IgD-negative memory B cell (primary cell): ENCODE measurements around the gene RASSF4. TPM values are rescaled to one million over a fixed set of nuclear protein-coding genes. Genes with fewer than 3 reads are reported as not detected.

Experiments used
- H3K27ac Mint-ChIP-seq, 3 donors: one replicate each; pipeline ENCODE4 v1.8.0; 2020 to 2022; ENCODE audit warnings: mild to moderate bottlenecking in 3 of 3, mixed read lengths in 3 of 3, moderate library complexity in 1 of 3
- H3K27me3 Mint-ChIP-seq: one replicate; pipeline ENCODE4 v1.8.0; 2021; ENCODE audit warnings: mixed read lengths
- H3K36me3 Mint-ChIP-seq: one replicate; pipeline ENCODE4 v1.8.0; 2020; ENCODE audit warnings: mild to moderate bottlenecking, mixed read lengths
- H3K4me1 Mint-ChIP-seq, 3 donors: one replicate each; pipeline ENCODE4 v1.8.0; 2020 to 2022; ENCODE audit warnings: mixed read lengths in 3 of 3, mild to moderate bottlenecking in 1 of 3
- H3K4me3 Mint-ChIP-seq, 4 donors: one replicate each; pipeline ENCODE4 v1.8.0; 2020 to 2022; ENCODE audit warnings: mild to moderate bottlenecking in 4 of 4, mixed read lengths in 4 of 4, moderate library complexity in 3 of 4
- H3K9me3 Mint-ChIP-seq, 3 donors: one replicate each; pipeline ENCODE4 v1.8.0; 2020 to 2021; ENCODE audit warnings: mixed read lengths in 3 of 3, mild to moderate bottlenecking in 1 of 3
- polyA plus RNA-seq: library from polyadenylated mRNA; unstranded; fragments of 300-500 nt; fragmentation: Illumina TruSeq; gene quantifications from one replicate; pipeline ENCODE4 v1.2.3, GENCODE V29; 2021

The RASSF4 gene
- polyA plus RNA-seq, 1 donor from 2014 or later: 0.69 TPM

GRCh38 chr10:44969854-44970253, 10.3 kb downstream of the RASSF4 start:
- H3K27me3 Mint-ChIP-seq: no peaks in the 10 kb centered on the region
- H3K4me3 Mint-ChIP-seq: peak overlapping the region in 1 of 4 donors; percentile 18
- H3K27ac Mint-ChIP-seq: peak overlapping the region in 1 of 3 donors; percentile 44
- H3K9me3 Mint-ChIP-seq: no peaks in the 10 kb centered on the region
- peaks cover 32 to 49% (median 40%) of the 10 kb centered on the region in 3 donors for H3K4me1 Mint-ChIP-seq
- no peaks in the 10 kb centered on the region for H3K36me3 Mint-ChIP-seq

GRCh38 chr10:44970812-44971395, 11.3 kb downstream of the RASSF4 start:
- no peaks in the 10 kb centered on the region for H3K9me3 Mint-ChIP-seq
- peaks cover 25 to 39% (median 34%) of the 10 kb centered on the region in 3 donors for H3K4me1 Mint-ChIP-seq
- H3K36me3 Mint-ChIP-seq: no peaks in the 10 kb centered on the region
- no peaks in the 10 kb centered on the region for H3K27me3 Mint-ChIP-seq
- H3K4me3 Mint-ChIP-seq: peak overlapping the region in 1 of 4 donors; percentile 68
- no peak overlapping the region for H3K27ac Mint-ChIP-seq

- Mint-ChIP-seq H3K27ac (no peak overlapping the region), H3K4me1 (peaks cover 20 to 34% (median 30%) of the 10 kb centered on the region in 3 donors), H3K27me3 (no peaks in the 10 kb centered on the region), H3K4me3 (peak overlapping the region in 1 of 4 donors; percentile 68), H3K9me3 (no peaks in the 10 kb centered on the region), H3K36me3 (no peaks in the 10 kb centered on the region)
These were observed 11.8 kb downstream of the RASSF4 start for GRCh38 chr10:44971434-44971833.

- peaks cover 19 to 33% (median 30%) of the 10 kb centered on the region in 3 donors for H3K4me1 Mint-ChIP-seq
These were observed 12.5 kb downstream of the RASSF4 start for GRCh38 chr10:44971935-44972757.

GRCh38 chr10:44972874-44973306, 13.3 kb downstream of the RASSF4 start:
- Mint-ChIP-seq H3K27me3 (no peaks in the 10 kb centered on the region), H3K4me1 (peaks cover 19 to 27% (median 26%) of the 10 kb centered on the region in 3 donors), H3K4me3 (no peak overlapping the region), H3K36me3 (no peaks in the 10 kb centered on the region), H3K27ac (peak overlapping the region in 1 of 3 donors; percentile 46), H3K9me3 (no peaks in the 10 kb centered on the region)

More at GRCh38 chr10:44971935-44972757, 12.5 kb downstream of the RASSF4 start:
- H3K4me3 Mint-ChIP-seq: no peak overlapping the region
- no peaks in the 10 kb centered on the region for H3K36me3 Mint-ChIP-seq
- H3K27ac Mint-ChIP-seq: peak overlapping the region in 1 of 3 donors; percentile 46
- H3K9me3 Mint-ChIP-seq: no peaks in the 10 kb centered on the region
- no peaks in the 10 kb centered on the region for H3K27me3 Mint-ChIP-seq

- peaks cover 16 to 21% (median 21%) of the 10 kb centered on the region in 3 donors for H3K4me1 Mint-ChIP-seq
- H3K27me3 Mint-ChIP-seq: no peaks in the 10 kb centered on the region
- peak overlapping the region; percentile 71 to 88 (median 78) for H3K4me3 Mint-ChIP-seq
These were observed 13.9 kb downstream of the RASSF4 start for GRCh38 chr10:44973323-44974081.

GRCh38 chr10:44974082-44974627, 14.6 kb downstream of the RASSF4 start:
- Mint-ChIP-seq H3K4me3 (peak overlapping the region; percentile 71 to 88 (median 83)), H3K9me3 (no peaks in the 10 kb centered on the region), H3K27me3 (no peaks in the 10 kb centered on the region), H3K36me3 (no peaks in the 10 kb centered on the region), H3K4me1 (peaks cover 13 to 21% (median 17%) of the 10 kb centered on the region in 3 donors), H3K27ac (peak overlapping the region in 2 of 3 donors; percentile 50 to 53)

More at GRCh38 chr10:44973323-44974081, 13.9 kb downstream of the RASSF4 start:
- Mint-ChIP-seq H3K27ac (peak overlapping the region in 1 of 3 donors; percentile 8), H3K9me3 (no peaks in the 10 kb centered on the region), H3K36me3 (no peaks in the 10 kb centered on the region)

- Mint-ChIP-seq H3K9me3 (no peaks in the 10 kb centered on the region), H3K4me3 (peak overlapping the region; percentile 71 to 88 (median 83)), H3K27me3 (no peaks in the 10 kb centered on the region), H3K4me1 (peaks cover 13 to 21% (median 17%) of the 10 kb centered on the region in 3 donors), H3K27ac (peak overlapping the region in 2 of 3 donors; percentile 50 to 53), H3K36me3 (no peaks in the 10 kb centered on the region)
These were observed 15.2 kb downstream of the RASSF4 start for GRCh38 chr10:44974628-44975430.

GRCh38 chr10:44975431-44976331, 16.1 kb downstream of the RASSF4 start:
- peak overlapping the region in 2 of 4 donors; percentile 55 to 68 for H3K4me3 Mint-ChIP-seq
- peaks cover 13 to 21% (median 17%) of the 10 kb centered on the region in 3 donors for H3K4me1 Mint-ChIP-seq
- no peaks in the 10 kb centered on the region for H3K27me3 Mint-ChIP-seq
- H3K9me3 Mint-ChIP-seq: no peaks in the 10 kb centered on the region
- H3K36me3 Mint-ChIP-seq: no peaks in the 10 kb centered on the region
- H3K27ac Mint-ChIP-seq: no peak overlapping the region

- H3K4me3 Mint-ChIP-seq: peak overlapping the region in 2 of 4 donors; percentile 25 to 68
These were observed 17.0 kb downstream of the RASSF4 start for GRCh38 chr10:44976352-44977198.

GRCh38 chr10:44977287-44978212, 17.9 kb downstream of the RASSF4 start:
- Mint-ChIP-seq H3K27me3 (no peaks in the 10 kb centered on the region), H3K27ac (no peak overlapping the region), H3K4me1 (peaks cover 13 to 17% (median 16%) of the 10 kb centered on the region in 3 donors), H3K4me3 (no peak overlapping the region), H3K9me3 (no peaks in the 10 kb centered on the region), H3K36me3 (no peaks in the 10 kb centered on the region)

More at GRCh38 chr10:44976352-44977198, 17.0 kb downstream of the RASSF4 start:
- H3K36me3 Mint-ChIP-seq: no peaks in the 10 kb centered on the region
- H3K27ac Mint-ChIP-seq: no peak overlapping the region
- no peaks in the 10 kb centered on the region for H3K27me3 Mint-ChIP-seq
- peaks cover 13 to 21% (median 17%) of the 10 kb centered on the region in 3 donors for H3K4me1 Mint-ChIP-seq
- no peaks in the 10 kb centered on the region for H3K9me3 Mint-ChIP-seq
